ENCODE results near the gene CCDC69.

GRCh38 chr5:151150471-151151262, 73.2 kb downstream of the CCDC69 start:
- TF ChIP-seq CTCF (IDR thresholded peaks at IDR 0.05; ENCODE audit: insufficient read depth, low read length, poor library complexity, severe bottlenecking), result no peak
- TF ChIP-seq EZH2phosphoT487 (conservative IDR thresholded peaks at IDR 0.05; ENCODE audit: low read length), result no peak
